Activated T-cell treated with anti-CD3 and anti-CD28 coated beads, Interleukin-2, amount 50 U/mL, for 4 hours (primary cell): ENCODE results near the gene ACAP3. TPM values are rescaled to one million over a fixed set of nuclear protein-coding genes. Genes with fewer than 3 reads are reported as not detected.
A peak's percentile ranks its signal among the peaks of the same experiment; 100 is the strongest.

Experiments
- ATAC-seq, 2 donors: fragments of 200-7000 bp; cut with Tn5 transposase; one replicate each; pipeline ENCODE4 v1.10.0; 2021
- DNase-seq: peaks from one replicate; pipeline ENCODE4 v3.0.0-alpha.2; 2020
- H3K27me3 Mint-ChIP-seq: one replicate; pipeline ENCODE4 v1.8.0; 2021; ENCODE audit warnings: low read depth, mixed read lengths
- H3K36me3 Mint-ChIP-seq: one replicate; pipeline ENCODE4 v1.8.0; 2022; ENCODE audit warnings: mixed read lengths; ENCODE audit not compliant: insufficient read depth
- H3K4me1 Mint-ChIP-seq: one replicate; pipeline ENCODE4 v1.8.0; 2021; ENCODE audit warnings: low read depth, mixed read lengths
- H3K4me3 Mint-ChIP-seq: one replicate; pipeline ENCODE4 v1.8.0; 2021; ENCODE audit warnings: mild to moderate bottlenecking, moderate library complexity, mixed read lengths
- H3K9me3 Mint-ChIP-seq: one replicate; pipeline ENCODE4 v1.8.0; 2021; ENCODE audit warnings: mixed read lengths
- total RNA-seq, 3 donors: library from RNA; stranded (reverse); gene quantifications; one replicate each; pipeline ENCODE4 v1.2.1, GENCODE V29; 2021

Gene ACAP3, protein sequence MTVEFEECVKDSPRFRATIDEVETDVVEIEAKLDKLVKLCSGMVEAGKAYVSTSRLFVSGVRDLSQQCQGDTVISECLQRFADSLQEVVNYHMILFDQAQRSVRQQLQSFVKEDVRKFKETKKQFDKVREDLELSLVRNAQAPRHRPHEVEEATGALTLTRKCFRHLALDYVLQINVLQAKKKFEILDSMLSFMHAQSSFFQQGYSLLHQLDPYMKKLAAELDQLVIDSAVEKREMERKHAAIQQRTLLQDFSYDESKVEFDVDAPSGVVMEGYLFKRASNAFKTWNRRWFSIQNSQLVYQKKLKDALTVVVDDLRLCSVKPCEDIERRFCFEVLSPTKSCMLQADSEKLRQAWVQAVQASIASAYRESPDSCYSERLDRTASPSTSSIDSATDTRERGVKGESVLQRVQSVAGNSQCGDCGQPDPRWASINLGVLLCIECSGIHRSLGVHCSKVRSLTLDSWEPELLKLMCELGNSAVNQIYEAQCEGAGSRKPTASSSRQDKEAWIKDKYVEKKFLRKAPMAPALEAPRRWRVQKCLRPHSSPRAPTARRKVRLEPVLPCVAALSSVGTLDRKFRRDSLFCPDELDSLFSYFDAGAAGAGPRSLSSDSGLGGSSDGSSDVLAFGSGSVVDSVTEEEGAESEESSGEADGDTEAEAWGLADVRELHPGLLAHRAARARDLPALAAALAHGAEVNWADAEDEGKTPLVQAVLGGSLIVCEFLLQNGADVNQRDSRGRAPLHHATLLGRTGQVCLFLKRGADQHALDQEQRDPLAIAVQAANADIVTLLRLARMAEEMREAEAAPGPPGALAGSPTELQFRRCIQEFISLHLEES
- total RNA-seq: 10 to 100 TPM; 28.4 to 37.6 (median 30.1) TPM

DNA sequence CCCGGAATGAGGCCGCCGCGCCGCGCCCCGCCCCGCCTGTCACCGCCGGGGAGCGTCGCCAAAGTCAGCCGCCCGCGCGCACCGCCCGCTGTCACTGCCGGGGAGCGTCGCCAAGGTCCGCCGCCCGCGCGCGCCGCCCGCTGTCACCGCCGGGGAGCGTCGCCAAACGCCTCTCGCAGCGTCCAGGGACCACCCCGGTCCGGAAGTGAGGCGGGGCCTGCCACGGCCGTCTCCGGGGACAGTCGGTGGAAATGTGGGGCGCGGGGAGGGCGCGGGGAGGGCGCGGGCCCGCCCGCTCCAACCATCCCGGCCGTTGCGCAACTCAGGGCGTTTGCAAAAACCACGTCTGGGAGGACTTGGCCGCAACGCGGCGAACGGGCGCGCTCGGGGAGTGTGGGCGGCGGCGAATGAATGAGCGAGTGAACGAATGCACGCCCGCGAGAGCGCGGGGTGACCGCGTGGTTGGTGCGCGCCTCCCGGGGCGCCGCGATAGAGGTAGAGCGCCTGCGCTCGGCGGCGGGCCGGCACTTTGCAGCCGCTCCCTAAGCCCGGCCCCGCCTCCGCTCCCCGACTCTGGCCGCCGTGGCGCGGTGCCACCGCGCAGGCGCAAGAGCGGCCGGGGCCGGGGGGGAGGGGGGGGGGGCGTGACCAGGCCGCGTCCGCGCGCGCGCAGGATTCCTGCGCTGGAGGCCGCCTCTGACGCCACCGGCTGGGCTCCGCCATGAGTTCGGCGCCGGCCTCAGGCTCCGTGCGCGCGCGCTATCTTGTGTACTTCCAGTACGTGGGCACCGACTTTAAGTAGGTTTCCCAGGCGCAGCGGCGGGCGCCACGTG is at the start of gene ACAP3, which contains the start of gene PUSL1:
ACAP3 (minus strand) TSS at position 8 of the 833 bp plus-strand sequence. CDS start 115 bp downstream, outside the sequence.
PUSL1 (plus strand) TSS at position 675 of the 833 bp plus-strand sequence; CDS start at position 722, 47 bp downstream.
- H3K36me3 Mint-ChIP-seq: no peaks in the 10 kb centered on the region
- no peaks in the 10 kb centered on the region for H3K27me3 Mint-ChIP-seq
- ATAC-seq (peak; percentile 76 to 78), DNase-seq (peak; percentile 85)
- peaks cover 22% of the 10 kb centered on the region for H3K4me1 Mint-ChIP-seq
- peak within 1 kb of the TSS; percentile 83 for H3K4me3 Mint-ChIP-seq
- H3K9me3 Mint-ChIP-seq: no peaks in the 10 kb centered on the region

GRCh38 chr1:1356796-1357401 is 49.2 kb upstream of the ACAP3 start:
- H3K4me3 Mint-ChIP-seq: no peak overlapping the region
- H3K4me1 Mint-ChIP-seq: peaks cover 18% of the 10 kb centered on the region
- H3K9me3 Mint-ChIP-seq: no peaks in the 10 kb centered on the region
- H3K36me3 Mint-ChIP-seq: no peaks in the 10 kb centered on the region
- DNase-seq (no peak), ATAC-seq (no peak)
- peaks cover 40% of the 10 kb centered on the region for H3K27me3 Mint-ChIP-seq

- Mint-ChIP-seq H3K9me3 (no peaks in the 10 kb centered on the region), H3K36me3 (no peaks in the 10 kb centered on the region), H3K4me1 (peaks cover 18% of the 10 kb centered on the region), H3K27me3 (peaks cover 40% of the 10 kb centered on the region), H3K4me3 (no peak overlapping the region)
- ATAC-seq (no peak), DNase-seq (no peak)
Observed at GRCh38 chr1:1356166-1356795, 48.6 kb upstream of the ACAP3 start.

DNA sequence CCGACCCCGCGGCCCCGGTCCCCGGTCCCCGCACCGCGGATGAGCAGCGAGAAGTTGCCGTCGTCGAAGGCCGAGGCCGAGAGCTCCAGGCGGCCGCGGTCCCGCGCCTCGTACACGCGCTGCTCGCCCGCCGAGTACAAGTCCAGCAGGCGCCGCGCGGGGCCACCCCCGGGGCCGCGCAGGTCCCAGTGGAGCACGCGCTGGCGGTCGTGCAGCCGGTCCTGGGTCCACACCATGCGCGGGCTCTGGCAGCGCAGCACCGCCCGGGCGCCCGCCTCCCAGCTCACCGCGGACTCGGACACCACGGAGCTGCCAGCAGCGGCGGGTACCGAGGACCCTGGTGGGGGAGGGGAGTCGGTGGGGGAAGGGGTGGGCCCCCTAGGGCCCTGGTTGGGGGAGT is 47.7 kb upstream of the ACAP3 start:
- Mint-ChIP-seq H3K36me3 (no peaks in the 10 kb centered on the region), H3K4me3 (no peak overlapping the region), H3K4me1 (peaks cover 18% of the 10 kb centered on the region), H3K9me3 (no peaks in the 10 kb centered on the region), H3K27me3 (peaks cover 35% of the 10 kb centered on the region)
- ATAC-seq: peak in 1 of 2 donors; percentile 23
- DNase-seq: no peak

- Mint-ChIP-seq H3K9me3 (no peaks in the 10 kb centered on the region), H3K4me3 (no peak overlapping the region), H3K27me3 (peaks cover 35% of the 10 kb centered on the region), H3K36me3 (no peaks in the 10 kb centered on the region), H3K4me1 (peaks cover 18% of the 10 kb centered on the region)
- ATAC-seq (peak; percentile 19 to 27), DNase-seq (no peak)
Observed at GRCh38 chr1:1354271-1355247, 46.8 kb upstream of the ACAP3 start.

DNA sequence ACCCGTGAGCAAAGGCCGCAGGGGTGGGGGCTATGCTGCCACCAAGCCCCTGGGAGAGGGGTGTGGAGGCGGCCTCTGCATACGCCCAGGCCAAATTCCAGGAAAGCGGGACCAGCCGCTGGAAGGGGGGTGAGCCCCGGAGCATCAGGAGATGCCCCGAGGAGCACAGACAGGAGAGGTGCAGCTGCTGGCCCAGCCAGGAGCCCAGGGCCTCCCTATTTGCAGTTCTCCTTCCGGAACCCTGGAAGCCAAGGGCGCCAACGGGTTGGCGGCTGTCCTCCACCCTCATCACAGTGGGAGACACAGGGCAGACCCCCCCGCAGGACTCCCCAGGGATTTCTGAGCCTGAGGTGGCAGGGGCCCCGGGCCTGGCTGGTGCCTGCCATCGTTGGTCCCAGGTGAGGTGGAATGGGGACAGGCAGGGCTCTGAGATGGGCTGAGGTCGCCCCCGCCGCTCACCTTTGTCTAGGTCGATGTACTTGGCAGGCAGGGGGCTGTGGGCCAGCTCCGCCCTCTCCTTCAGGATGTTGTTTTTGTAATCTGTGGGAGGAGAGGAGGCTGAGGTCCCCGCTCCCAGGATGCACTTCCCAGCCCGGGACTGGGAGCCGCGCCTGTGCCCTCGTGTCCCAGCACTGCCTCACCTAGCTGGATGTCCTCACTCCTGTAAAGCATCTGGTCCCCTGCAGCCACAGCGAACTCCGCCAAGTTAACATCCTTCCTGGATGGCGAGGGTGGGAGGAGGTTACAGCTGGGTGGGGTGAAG is 45.8 kb upstream of the ACAP3 start:
- ATAC-seq (no peak), DNase-seq (no peak)
- H3K4me3 Mint-ChIP-seq: no peak overlapping the region
- no peaks in the 10 kb centered on the region for H3K9me3 Mint-ChIP-seq
- H3K27me3 Mint-ChIP-seq: peaks cover 35% of the 10 kb centered on the region
- peaks cover 11% of the 10 kb centered on the region for H3K4me1 Mint-ChIP-seq
- no peaks in the 10 kb centered on the region for H3K36me3 Mint-ChIP-seq

- peaks cover 30% of the 10 kb centered on the region for H3K27me3 Mint-ChIP-seq
- no peak for ATAC-seq
- H3K36me3 Mint-ChIP-seq: no peaks in the 10 kb centered on the region
- H3K4me1 Mint-ChIP-seq: peaks cover 11% of the 10 kb centered on the region
- no peaks in the 10 kb centered on the region for H3K9me3 Mint-ChIP-seq
- no peak for DNase-seq
- peak overlapping the region; percentile 56 for H3K4me3 Mint-ChIP-seq
Observed at GRCh38 chr1:1352786-1353388, 45.2 kb upstream of the ACAP3 start.

DNA sequence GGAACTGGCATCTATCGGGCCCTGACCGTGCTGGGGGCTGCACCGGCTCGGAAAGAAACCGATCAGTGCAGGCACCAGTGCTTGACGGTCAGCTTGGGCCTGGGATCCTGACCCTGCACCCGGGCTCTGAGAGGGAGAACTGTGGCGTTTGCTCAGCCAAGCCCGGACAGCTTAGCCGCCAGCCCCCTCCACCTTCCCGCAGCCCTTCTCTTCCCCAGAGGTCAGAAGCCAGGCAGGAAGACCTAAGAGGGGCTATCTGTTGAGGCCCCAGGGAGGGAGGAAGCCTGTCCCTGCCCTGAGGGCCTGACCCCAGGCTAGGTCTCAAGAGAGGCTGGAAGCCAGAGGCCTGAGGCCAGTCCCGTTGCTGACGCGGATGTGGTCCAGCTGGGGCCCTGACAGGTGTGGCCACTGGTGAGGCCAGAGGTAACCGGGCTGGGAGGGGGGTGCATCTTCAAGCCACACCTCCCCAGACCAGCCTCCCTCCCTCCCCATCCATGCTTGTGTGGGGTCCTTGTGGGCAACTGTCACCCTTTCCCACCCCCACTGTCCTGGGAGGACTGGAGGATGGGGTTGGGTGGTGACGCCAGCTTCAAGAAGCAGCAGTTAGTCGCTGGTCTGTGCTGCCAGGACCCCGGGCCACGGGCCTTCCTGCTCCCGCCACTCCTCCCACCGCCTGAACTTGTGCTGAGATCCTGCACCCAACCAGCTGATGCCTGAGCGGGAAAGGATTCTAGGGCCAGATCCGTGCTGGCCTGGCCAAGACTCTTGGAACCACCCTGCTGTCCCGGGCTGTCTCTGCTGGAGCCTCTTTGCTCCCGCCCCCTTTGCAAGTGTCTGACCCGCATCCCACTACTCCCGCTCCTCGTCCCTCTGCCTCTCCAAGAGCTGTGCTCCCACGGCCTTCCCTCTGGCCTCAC is 44.0 kb upstream of the ACAP3 start:
- Mint-ChIP-seq H3K9me3 (no peaks in the 10 kb centered on the region), H3K27me3 (peaks cover 19% of the 10 kb centered on the region), H3K4me1 (peaks cover 21% of the 10 kb centered on the region), H3K4me3 (peak overlapping the region; percentile 56), H3K36me3 (no peaks in the 10 kb centered on the region)
- no peak for ATAC-seq
- no peak for DNase-seq

GRCh38 chr1:1349256-1350012 is 41.7 kb upstream of the ACAP3 start, which contains the start of gene DVL1:
Gene DVL1, minus strand, starts transcription at chr1:1349418. Its CDS starts 353 bp downstream, at chr1:1349065.
- ATAC-seq (peak; percentile 81 to 83), DNase-seq (peak; percentile 69)
- Mint-ChIP-seq H3K36me3 (no peaks in the 10 kb centered on the region), H3K9me3 (no peaks in the 10 kb centered on the region), H3K4me3 (peak within 1 kb of the TSS; percentile 81), H3K4me1 (peaks cover 34% of the 10 kb centered on the region), H3K27me3 (peaks cover 18% of the 10 kb centered on the region)
